DOHH2 (cell line): ENCODE results near the gene PRR36.

ENCODE experiments used
- H3F3A ChIP-seq: fragments of 200-600 bp; sonication (generic), shearing (Covaris generic); 2 replicates; pipeline ENCODE4 v1.6.0; 2016; ENCODE audit warnings: antibody characterized with exemption, mild to moderate bottlenecking; ENCODE audit not compliant: control insufficient read depth, insufficient read depth
- H3K27ac ChIP-seq: fragments of 200-600 bp; sonication (generic); 2 replicates; pipeline ENCODE4 v1.5.1; 2014; ENCODE audit warnings: low read depth, mild to moderate bottlenecking, low read length, moderate library complexity
- H3K27me3 ChIP-seq: fragments of 200-600 bp; sonication (generic); 2 replicates; pipeline ENCODE4 v1.6.1; 2014; ENCODE audit warnings: mild to moderate bottlenecking, low read length, mixed read lengths; ENCODE audit not compliant: control insufficient read depth
- H3K36me3 ChIP-seq: fragments of 200-600 bp; sonication (generic); 2 replicates; pipeline ENCODE4 v1.6.1; 2014; ENCODE audit warnings: mild to moderate bottlenecking, low read length, moderate library complexity, mixed read lengths; ENCODE audit not compliant: control insufficient read depth
- H3K4me1 ChIP-seq: fragments of 200-600 bp; sonication (generic); 2 replicates; pipeline ENCODE4 v1.6.1; 2014; ENCODE audit warnings: mild to moderate bottlenecking, low read length, mixed read lengths; ENCODE audit not compliant: control insufficient read depth
- H3K4me2 ChIP-seq: fragments of 200-600 bp; sonication (generic); 2 replicates; pipeline ENCODE4 v1.6.0; 2014; ENCODE audit warnings: mild to moderate bottlenecking, low read length, moderate library complexity
- H3K4me3 ChIP-seq: fragments of 200-600 bp; sonication (generic); 2 replicates; pipeline ENCODE4 v1.5.1; 2014; ENCODE audit warnings: mild to moderate bottlenecking, low read length, mixed read lengths
- H3K79me2 ChIP-seq: fragments of 200-600 bp; sonication (generic); 2 replicates; pipeline ENCODE4 v1.6.1; 2014; ENCODE audit warnings: mild to moderate bottlenecking, low read length, mixed read lengths; ENCODE audit not compliant: control insufficient read depth
- H3K9me2 ChIP-seq: fragments of 200-600 bp; sonication (generic); replicated peaks from 2 replicates; pipeline ENCODE4 v1.6.1; 2014; ENCODE audit warnings: mild to moderate bottlenecking, low read length, mixed read lengths; ENCODE audit not compliant: control insufficient read depth
- H3K9me3 ChIP-seq: fragments of 200-600 bp; sonication (generic); 2 replicates; pipeline ENCODE4 v1.6.1; 2014; ENCODE audit warnings: antibody characterized with exemption, low read length, mixed read lengths; ENCODE audit not compliant: control insufficient read depth, insufficient read depth
- H4K20me1 ChIP-seq: fragments of 200-600 bp; sonication (generic); 2 replicates; pipeline ENCODE4 v1.6.0; 2014; ENCODE audit warnings: low read depth, mild to moderate bottlenecking, antibody characterized with exemption, low read length, moderate library complexity; ENCODE audit not compliant: control insufficient read depth, insufficient read depth
- EZH2phosphoT487 ChIP-seq: fragments of 200-600 bp; sonication (generic); IDR thresholded peaks from 2 replicates; pipeline ENCODE4 v1.6.1; 2017; ENCODE audit warnings: borderline replicate concordance, mild to moderate bottlenecking, antibody characterized with exemption, low read length, moderate library complexity, mixed read lengths
- TF ChIP-seq, protein P1 (sequence below): fragments of 200-600 bp; sonication (generic); IDR thresholded peaks from one replicate; pipeline ENCODE4 v1.5.1; 2014; ENCODE audit warnings: antibody characterized with exemption, mild to moderate bottlenecking, low read depth, low read length; ENCODE audit not compliant: poor library complexity, severe bottlenecking

Gene PRR36

DNA sequence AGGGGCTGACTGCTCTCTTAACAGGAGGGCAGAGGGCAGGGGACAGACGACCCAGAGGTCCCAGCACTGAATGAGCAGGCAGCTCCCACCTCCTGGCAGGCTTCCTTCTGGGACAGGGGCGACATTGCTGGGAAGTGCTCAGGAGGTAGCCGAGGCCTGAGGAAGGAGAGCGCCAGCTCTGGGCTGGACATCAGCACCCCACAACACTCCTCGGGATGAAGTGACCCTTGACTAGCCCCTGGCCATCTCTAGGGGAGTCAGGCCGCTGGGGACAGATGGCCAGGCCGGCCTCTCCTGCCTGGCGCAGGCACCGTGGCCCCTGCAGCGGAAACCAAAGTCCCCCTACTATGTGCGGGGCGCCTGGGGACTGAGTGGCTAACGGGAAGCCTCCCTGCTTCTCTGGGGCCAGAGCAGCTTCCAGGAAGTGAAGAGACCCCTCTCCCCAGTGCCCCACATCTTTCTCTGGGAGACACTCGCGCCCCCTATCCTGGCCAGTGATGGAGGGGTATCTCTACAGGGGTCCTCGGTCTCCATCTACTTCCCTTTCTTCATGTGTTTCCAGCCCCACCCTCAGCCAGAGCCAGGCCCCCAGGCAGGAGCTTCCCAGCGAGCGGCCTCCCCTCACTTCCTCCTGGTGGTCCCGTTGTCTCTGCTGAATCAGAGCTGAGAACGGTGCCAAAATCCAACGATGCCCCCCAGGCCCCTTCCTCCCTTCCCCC lies 10.1 kb downstream of the PRR36 start:
- no peaks in the 10 kb centered on the region for H3K9me2 ChIP-seq
- no peak overlapping the region for H3K4me2 ChIP-seq

GRCh38 chr19:7863157-7863970 lies 10.8 kb downstream of the PRR36 start:
- H3K4me3 ChIP-seq, result no peak overlapping the region
- H3K27me3 ChIP-seq, result peaks cover 18% of the 10 kb centered on the region
- H4K20me1 ChIP-seq, result no peaks in the 10 kb centered on the region
- no peaks in the 10 kb centered on the region for H3K9me3 ChIP-seq
- H3K4me2 ChIP-seq, result no peak overlapping the region
- no peaks in the 10 kb centered on the region for H3K79me2 ChIP-seq
- no peak overlapping the region for H3K27ac ChIP-seq
- no peaks in the 10 kb centered on the region for H3F3A ChIP-seq
- no peaks in the 10 kb centered on the region for H3K9me2 ChIP-seq
- no peak for TF ChIP-seq EZH2phosphoT487
- TF ChIP-seq, protein P1, sequence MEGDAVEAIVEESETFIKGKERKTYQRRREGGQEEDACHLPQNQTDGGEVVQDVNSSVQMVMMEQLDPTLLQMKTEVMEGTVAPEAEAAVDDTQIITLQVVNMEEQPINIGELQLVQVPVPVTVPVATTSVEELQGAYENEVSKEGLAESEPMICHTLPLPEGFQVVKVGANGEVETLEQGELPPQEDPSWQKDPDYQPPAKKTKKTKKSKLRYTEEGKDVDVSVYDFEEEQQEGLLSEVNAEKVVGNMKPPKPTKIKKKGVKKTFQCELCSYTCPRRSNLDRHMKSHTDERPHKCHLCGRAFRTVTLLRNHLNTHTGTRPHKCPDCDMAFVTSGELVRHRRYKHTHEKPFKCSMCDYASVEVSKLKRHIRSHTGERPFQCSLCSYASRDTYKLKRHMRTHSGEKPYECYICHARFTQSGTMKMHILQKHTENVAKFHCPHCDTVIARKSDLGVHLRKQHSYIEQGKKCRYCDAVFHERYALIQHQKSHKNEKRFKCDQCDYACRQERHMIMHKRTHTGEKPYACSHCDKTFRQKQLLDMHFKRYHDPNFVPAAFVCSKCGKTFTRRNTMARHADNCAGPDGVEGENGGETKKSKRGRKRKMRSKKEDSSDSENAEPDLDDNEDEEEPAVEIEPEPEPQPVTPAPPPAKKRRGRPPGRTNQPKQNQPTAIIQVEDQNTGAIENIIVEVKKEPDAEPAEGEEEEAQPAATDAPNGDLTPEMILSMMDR, result no peak
- peaks cover 11% of the 10 kb centered on the region for H3K4me1 ChIP-seq
- no peaks in the 10 kb centered on the region for H3K36me3 ChIP-seq

More for the DNA sequence above, 10.1 kb downstream of the PRR36 start:
- Histone ChIP-seq H3K79me2 (no peaks in the 10 kb centered on the region), H3F3A (no peaks in the 10 kb centered on the region), H3K4me3 (no peak overlapping the region), H3K27ac (no peak overlapping the region), H3K4me1 (peaks cover 14% of the 10 kb centered on the region), H3K36me3 (no peaks in the 10 kb centered on the region), H3K27me3 (peaks cover 15% of the 10 kb centered on the region), H4K20me1 (no peaks in the 10 kb centered on the region), H3K9me3 (no peaks in the 10 kb centered on the region)
- TF ChIP-seq EZH2phosphoT487, result no peak
- TF ChIP-seq, protein P1, result no peak

- TF ChIP-seq EZH2phosphoT487, result no peak
- TF ChIP-seq, protein P1, result no peak
- Histone ChIP-seq H3F3A (no peaks in the 10 kb centered on the region), H4K20me1 (no peaks in the 10 kb centered on the region), H3K4me2 (peak overlapping the region; percentile 33; the same call in 1 of the 2 replicates), H3K4me1 (peaks cover 15% of the 10 kb centered on the region), H3K9me3 (no peaks in the 10 kb centered on the region), H3K27me3 (peaks cover 26% of the 10 kb centered on the region), H3K9me2 (no peaks in the 10 kb centered on the region), H3K36me3 (no peaks in the 10 kb centered on the region), H3K4me3 (no peak overlapping the region), H3K79me2 (no peaks in the 10 kb centered on the region), H3K27ac (no peak overlapping the region)
These were observed 11.7 kb downstream of the PRR36 start for GRCh38 chr19:7862413-7862951.
